ENCODE results near the gene SMIM11.
"Not testable (repeated sequence)": the region's sequence is repeated elsewhere in the genome, so short reads cannot be mapped to it uniquely, and the experiment has no call there.

SMIM11 gene

GRCh38 chr21:34383138-34383537 is 7.8 kb downstream of the SMIM11 start:
- not testable (repeated sequence) for H3K36me3 ChIP-seq (ENCODE audit: control insufficient read depth in 1 of 2, insufficient read depth in 2 of 2, low read depth in 1 of 2, low read length in 2 of 2); H3K9me3 ChIP-seq (ENCODE audit: control insufficient read depth, low read length); H3K4ac ChIP-seq (ENCODE audit: low read depth in 1 of 2, low read length in 2 of 2); H3K27me3 ChIP-seq (ENCODE audit: control insufficient read depth in 1 of 2, insufficient read depth in 1 of 2, low read length in 2 of 2); H2AFZ ChIP-seq (ENCODE audit: low read depth, low read length); H3K9ac ChIP-seq (ENCODE audit: low read length); DNase-seq; H3K14ac ChIP-seq (ENCODE audit: low read length in 2 of 2); H2BK12ac ChIP-seq (ENCODE audit: low read length in 2 of 2); H2AK5ac ChIP-seq (ENCODE audit: low read length, severe bottlenecking); H2BK15ac ChIP-seq (ENCODE audit: low read depth, poor library complexity, severe bottlenecking); H3K4me2 ChIP-seq (ENCODE audit: low read length, poor library complexity, severe bottlenecking); H3K4me1 ChIP-seq (ENCODE audit: control insufficient read depth, insufficient read depth, low read depth, low read length); H2BK120ac ChIP-seq (ENCODE audit: low read depth, low read length); H3K4me3 ChIP-seq (ENCODE audit: insufficient read depth in 1 of 2, low read depth in 1 of 2, low read length in 2 of 2); H4K91ac ChIP-seq (ENCODE audit: low read length); H3K23ac ChIP-seq (ENCODE audit: low read length in 2 of 2); H3K18ac ChIP-seq (ENCODE audit: low read depth in 1 of 2, low read length in 2 of 2); H2BK5ac ChIP-seq (ENCODE audit: low read depth, low read length, poor library complexity, severe bottlenecking); H3K79me1 ChIP-seq (replicated peaks; ENCODE audit: low read length, poor library complexity, severe bottlenecking); H4K8ac ChIP-seq (ENCODE audit: low read length); H3K27ac ChIP-seq (ENCODE audit: low read length, poor library complexity, severe bottlenecking)
- WGBS, result no CpG with 5 or more reads among the region's 2 CpGs

GRCh38 chr21:34383724-34384415 is 8.6 kb downstream of the SMIM11 start:
- WGBS, result no CpG with 5 or more reads among the region's 14 CpGs

DNA sequence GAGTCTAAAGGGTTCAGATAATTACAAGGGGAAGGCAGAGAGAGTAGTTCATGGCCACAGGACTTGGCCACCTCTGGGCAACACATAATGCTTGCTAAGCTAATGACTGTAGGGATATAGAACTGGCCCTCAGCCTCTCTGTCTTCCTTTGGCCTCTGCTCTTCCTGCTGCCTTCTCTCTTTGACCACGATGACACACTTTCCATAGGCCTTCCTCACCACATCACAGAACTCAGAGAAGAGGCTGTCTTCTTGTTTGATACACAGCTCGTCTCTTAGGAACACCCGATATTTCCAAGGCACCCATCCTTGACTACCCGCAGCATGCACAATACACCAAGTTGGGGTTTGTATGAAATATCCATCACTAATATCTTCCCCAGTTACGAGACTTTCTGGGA is 25.2 kb downstream of the SMIM11 start:
- not testable (repeated sequence) for H3K27me3 ChIP-seq (ENCODE audit: control insufficient read depth in 1 of 2, insufficient read depth in 1 of 2, low read length in 2 of 2); H3K18ac ChIP-seq (ENCODE audit: low read depth in 1 of 2, low read length in 2 of 2); DNase-seq; H3K4me3 ChIP-seq (ENCODE audit: insufficient read depth in 1 of 2, low read depth in 1 of 2, low read length in 2 of 2); H2AK5ac ChIP-seq (ENCODE audit: low read length, severe bottlenecking); H3K4me1 ChIP-seq (ENCODE audit: control insufficient read depth, insufficient read depth, low read depth, low read length); H3K36me3 ChIP-seq (ENCODE audit: control insufficient read depth in 1 of 2, insufficient read depth in 2 of 2, low read depth in 1 of 2, low read length in 2 of 2); H3K4me2 ChIP-seq (ENCODE audit: low read length, poor library complexity, severe bottlenecking); H2BK12ac ChIP-seq (ENCODE audit: low read length in 2 of 2); H4K8ac ChIP-seq (ENCODE audit: low read length); H3K14ac ChIP-seq (ENCODE audit: low read length in 2 of 2); H3K79me1 ChIP-seq (replicated peaks; ENCODE audit: low read length, poor library complexity, severe bottlenecking); H3K9me3 ChIP-seq (ENCODE audit: control insufficient read depth, low read length); H2BK5ac ChIP-seq (ENCODE audit: low read depth, low read length, poor library complexity, severe bottlenecking); H3K4ac ChIP-seq (ENCODE audit: low read depth in 1 of 2, low read length in 2 of 2); H3K27ac ChIP-seq (ENCODE audit: low read length, poor library complexity, severe bottlenecking); H2AFZ ChIP-seq (ENCODE audit: low read depth, low read length); H3K9ac ChIP-seq (ENCODE audit: low read length); H4K91ac ChIP-seq (ENCODE audit: low read length); H3K23ac ChIP-seq (ENCODE audit: low read length in 2 of 2); H2BK15ac ChIP-seq (ENCODE audit: low read depth, poor library complexity, severe bottlenecking); H2BK120ac ChIP-seq (ENCODE audit: low read depth, low read length)
- no CpG with 5 or more reads among the region's 5 CpGs for WGBS

More at GRCh38 chr21:34383724-34384415, 8.6 kb downstream of the SMIM11 start:
- not testable (repeated sequence) for H2BK5ac ChIP-seq (ENCODE audit: low read depth, low read length, poor library complexity, severe bottlenecking); H2BK12ac ChIP-seq (ENCODE audit: low read length in 2 of 2); H3K27me3 ChIP-seq (ENCODE audit: control insufficient read depth in 1 of 2, insufficient read depth in 1 of 2, low read length in 2 of 2); H3K4me1 ChIP-seq (ENCODE audit: control insufficient read depth, insufficient read depth, low read depth, low read length); H4K91ac ChIP-seq (ENCODE audit: low read length); DNase-seq; H3K14ac ChIP-seq (ENCODE audit: low read length in 2 of 2); H3K18ac ChIP-seq (ENCODE audit: low read depth in 1 of 2, low read length in 2 of 2); H2BK15ac ChIP-seq (ENCODE audit: low read depth, poor library complexity, severe bottlenecking); H2AK5ac ChIP-seq (ENCODE audit: low read length, severe bottlenecking); H3K4me2 ChIP-seq (ENCODE audit: low read length, poor library complexity, severe bottlenecking); H3K9ac ChIP-seq (ENCODE audit: low read length); H3K27ac ChIP-seq (ENCODE audit: low read length, poor library complexity, severe bottlenecking); H3K79me1 ChIP-seq (replicated peaks; ENCODE audit: low read length, poor library complexity, severe bottlenecking); H3K23ac ChIP-seq (ENCODE audit: low read length in 2 of 2); H2BK120ac ChIP-seq (ENCODE audit: low read depth, low read length); H2AFZ ChIP-seq (ENCODE audit: low read depth, low read length); H3K4me3 ChIP-seq (ENCODE audit: insufficient read depth in 1 of 2, low read depth in 1 of 2, low read length in 2 of 2); H3K36me3 ChIP-seq (ENCODE audit: control insufficient read depth in 1 of 2, insufficient read depth in 2 of 2, low read depth in 1 of 2, low read length in 2 of 2); H4K8ac ChIP-seq (ENCODE audit: low read length); H3K4ac ChIP-seq (ENCODE audit: low read depth in 1 of 2, low read length in 2 of 2); H3K9me3 ChIP-seq (ENCODE audit: control insufficient read depth, low read length)

- not testable (repeated sequence) for H3K27ac ChIP-seq (ENCODE audit: low read length, poor library complexity, severe bottlenecking); H2BK12ac ChIP-seq (ENCODE audit: low read length in 2 of 2); H3K4ac ChIP-seq (ENCODE audit: low read depth in 1 of 2, low read length in 2 of 2); H2BK120ac ChIP-seq (ENCODE audit: low read depth, low read length); H2BK5ac ChIP-seq (ENCODE audit: low read depth, low read length, poor library complexity, severe bottlenecking); H3K9me3 ChIP-seq (ENCODE audit: control insufficient read depth, low read length); H2AK5ac ChIP-seq (ENCODE audit: low read length, severe bottlenecking); H4K8ac ChIP-seq (ENCODE audit: low read length); H2BK15ac ChIP-seq (ENCODE audit: low read depth, poor library complexity, severe bottlenecking); H4K91ac ChIP-seq (ENCODE audit: low read length); H3K79me1 ChIP-seq (replicated peaks; ENCODE audit: low read length, poor library complexity, severe bottlenecking); H3K4me2 ChIP-seq (ENCODE audit: low read length, poor library complexity, severe bottlenecking); H2AFZ ChIP-seq (ENCODE audit: low read depth, low read length); H3K23ac ChIP-seq (ENCODE audit: low read length in 2 of 2); H3K18ac ChIP-seq (ENCODE audit: low read depth in 1 of 2, low read length in 2 of 2); H3K27me3 ChIP-seq (ENCODE audit: control insufficient read depth in 1 of 2, insufficient read depth in 1 of 2, low read length in 2 of 2); H3K14ac ChIP-seq (ENCODE audit: low read length in 2 of 2); H3K36me3 ChIP-seq (ENCODE audit: control insufficient read depth in 1 of 2, insufficient read depth in 2 of 2, low read depth in 1 of 2, low read length in 2 of 2); H3K9ac ChIP-seq (ENCODE audit: low read length); H3K4me3 ChIP-seq (ENCODE audit: insufficient read depth in 1 of 2, low read depth in 1 of 2, low read length in 2 of 2); H3K4me1 ChIP-seq (ENCODE audit: control insufficient read depth, insufficient read depth, low read depth, low read length); DNase-seq
- WGBS, result no CpG with 5 or more reads among the region's 5 CpGs
These were observed 29.4 kb downstream of the SMIM11 start for GRCh38 chr21:34404742-34405141.
